Measurements from ENCODE around the gene LDLRAD4. TPM values are rescaled to one million over a fixed set of nuclear protein-coding genes. Genes with fewer than 3 reads are reported as not detected.

Gene LDLRAD4
- total RNA-seq, 2 experiments from 2014 or later = 37.3 to 38.5 TPM

DNA sequence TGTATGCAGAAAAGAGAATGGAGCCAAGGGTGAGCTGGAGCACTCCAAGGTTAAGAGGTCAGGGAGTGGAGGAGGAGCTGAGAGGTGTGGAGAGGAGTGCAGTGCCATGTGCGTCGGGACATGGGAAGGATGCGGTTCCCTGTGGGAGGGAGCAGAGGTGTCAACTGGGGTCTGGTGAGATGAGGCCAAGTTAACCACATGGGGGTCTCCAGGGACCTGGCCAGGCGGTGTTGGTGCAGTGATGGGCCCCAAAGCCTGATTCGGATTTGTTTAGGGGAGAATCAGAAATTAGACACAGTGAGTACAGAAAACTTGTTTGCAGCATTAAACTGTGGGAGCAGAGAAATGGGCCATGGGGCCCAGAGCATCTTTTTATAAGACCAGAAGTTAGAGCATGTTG is 210.5 kb downstream of the LDLRAD4 start:
- intact Hi-C loops (cut with micrococcal nuclease) = no loop called here
- Mint-ChIP-seq H3K27ac (no peak overlapping the region), H3K36me3 (ENCODE audit: low read depth) (peaks cover 3% of the 10 kb centered on the region), H3K4me3 (no peak overlapping the region), H3K27me3 (no peaks in the 10 kb centered on the region), H3K9me3 (no peaks in the 10 kb centered on the region), H3K4me1 (ENCODE audit: low read depth) (peaks cover 32% of the 10 kb centered on the region)
- ATAC-seq (no peak), DNase-seq (no peak)
- CTCF ChIA-PET = no interaction called here
- POLR2A ChIA-PET = no interaction called here
- TF ChIP-seq, protein P1, sequence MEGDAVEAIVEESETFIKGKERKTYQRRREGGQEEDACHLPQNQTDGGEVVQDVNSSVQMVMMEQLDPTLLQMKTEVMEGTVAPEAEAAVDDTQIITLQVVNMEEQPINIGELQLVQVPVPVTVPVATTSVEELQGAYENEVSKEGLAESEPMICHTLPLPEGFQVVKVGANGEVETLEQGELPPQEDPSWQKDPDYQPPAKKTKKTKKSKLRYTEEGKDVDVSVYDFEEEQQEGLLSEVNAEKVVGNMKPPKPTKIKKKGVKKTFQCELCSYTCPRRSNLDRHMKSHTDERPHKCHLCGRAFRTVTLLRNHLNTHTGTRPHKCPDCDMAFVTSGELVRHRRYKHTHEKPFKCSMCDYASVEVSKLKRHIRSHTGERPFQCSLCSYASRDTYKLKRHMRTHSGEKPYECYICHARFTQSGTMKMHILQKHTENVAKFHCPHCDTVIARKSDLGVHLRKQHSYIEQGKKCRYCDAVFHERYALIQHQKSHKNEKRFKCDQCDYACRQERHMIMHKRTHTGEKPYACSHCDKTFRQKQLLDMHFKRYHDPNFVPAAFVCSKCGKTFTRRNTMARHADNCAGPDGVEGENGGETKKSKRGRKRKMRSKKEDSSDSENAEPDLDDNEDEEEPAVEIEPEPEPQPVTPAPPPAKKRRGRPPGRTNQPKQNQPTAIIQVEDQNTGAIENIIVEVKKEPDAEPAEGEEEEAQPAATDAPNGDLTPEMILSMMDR (IDR thresholded peaks at IDR 0.05) = no peak

DNA sequence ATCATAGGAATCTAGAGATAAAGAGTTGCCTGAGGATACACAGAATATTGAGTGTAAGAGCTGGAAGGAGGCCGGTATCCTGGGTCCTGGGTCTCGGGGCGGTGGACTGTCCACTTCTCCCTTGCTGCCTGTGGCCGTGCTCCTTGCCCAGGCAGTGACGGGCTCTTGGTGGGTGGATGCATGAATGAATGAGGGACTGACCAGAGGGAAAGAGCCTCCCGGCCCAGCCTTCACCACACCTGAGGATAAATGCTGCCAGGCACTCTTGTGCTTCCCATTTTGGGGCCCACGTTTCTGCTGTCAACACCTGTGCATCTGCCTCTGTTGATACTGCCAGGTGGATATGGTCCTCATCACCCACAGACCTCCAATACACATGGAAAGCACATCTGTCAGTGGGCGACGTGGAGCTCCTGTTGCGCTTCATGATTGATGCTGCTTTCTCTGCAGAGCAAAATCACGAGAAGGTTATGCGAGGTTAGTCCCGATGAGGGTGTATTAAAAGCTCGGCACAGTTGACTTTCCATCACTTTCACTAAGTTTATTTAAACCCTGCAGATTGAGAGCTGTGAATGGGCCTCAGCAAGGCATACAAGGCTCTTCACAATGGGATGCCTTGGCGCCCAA is 211.4 kb downstream of the LDLRAD4 start:
- TF ChIP-seq, protein P1 (IDR thresholded peaks at IDR 0.05) = no peak
- Mint-ChIP-seq H3K4me1 (ENCODE audit: low read depth) (peaks cover 30% of the 10 kb centered on the region), H3K4me3 (no peak overlapping the region), H3K27ac (no peak overlapping the region), H3K36me3 (ENCODE audit: low read depth) (peaks cover 3% of the 10 kb centered on the region), H3K27me3 (no peaks in the 10 kb centered on the region), H3K9me3 (no peaks in the 10 kb centered on the region)
- CTCF ChIA-PET = no interaction called here
- DNase-seq (no peak), ATAC-seq (no peak)
- intact Hi-C loops (cut with micrococcal nuclease) = no loop called here
- POLR2A ChIA-PET = interaction anchor here (1.1 kb wide), 1 partner anchor 37 kb away, joined by 3 read pairs; no protein-coding TSS in a partner anchor

DNA sequence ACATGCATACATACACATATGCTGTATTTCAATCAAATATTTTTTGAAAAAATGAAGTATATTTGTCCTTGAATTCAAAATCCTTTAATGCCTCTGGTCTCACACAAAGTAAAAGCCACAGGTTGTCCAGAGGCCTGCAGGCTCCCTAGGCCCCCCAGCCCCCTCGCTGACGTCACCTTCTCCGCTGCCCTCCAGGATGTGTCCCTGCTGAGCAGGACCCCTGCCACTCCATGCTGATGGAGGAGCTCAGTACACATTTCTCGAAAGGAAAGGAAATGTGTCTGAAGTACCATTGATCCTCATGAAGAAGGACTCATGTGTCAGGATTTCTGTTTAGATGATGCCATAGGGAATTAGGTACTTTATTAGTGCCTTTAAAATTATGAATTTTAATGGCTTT is 212.1 kb downstream of the LDLRAD4 start:
- POLR2A ChIA-PET = interaction anchor here (1.1 kb wide), 1 partner anchor 37 kb away, joined by 3 read pairs; no protein-coding TSS in a partner anchor
- H3K27me3 Mint-ChIP-seq = no peaks in the 10 kb centered on the region
- DNase-seq (no peak), ATAC-seq (no peak)
- H3K36me3 Mint-ChIP-seq (ENCODE audit: low read depth) = peaks cover 3% of the 10 kb centered on the region
- H3K4me3 Mint-ChIP-seq = no peak overlapping the region
- TF ChIP-seq, protein P1 (IDR thresholded peaks at IDR 0.05) = no peak
- no peak overlapping the region for H3K27ac Mint-ChIP-seq
- intact Hi-C loops (cut with micrococcal nuclease) = no loop called here
- H3K4me1 Mint-ChIP-seq (ENCODE audit: low read depth) = peaks cover 31% of the 10 kb centered on the region
- CTCF ChIA-PET = no interaction called here
- H3K9me3 Mint-ChIP-seq = no peaks in the 10 kb centered on the region

DNA sequence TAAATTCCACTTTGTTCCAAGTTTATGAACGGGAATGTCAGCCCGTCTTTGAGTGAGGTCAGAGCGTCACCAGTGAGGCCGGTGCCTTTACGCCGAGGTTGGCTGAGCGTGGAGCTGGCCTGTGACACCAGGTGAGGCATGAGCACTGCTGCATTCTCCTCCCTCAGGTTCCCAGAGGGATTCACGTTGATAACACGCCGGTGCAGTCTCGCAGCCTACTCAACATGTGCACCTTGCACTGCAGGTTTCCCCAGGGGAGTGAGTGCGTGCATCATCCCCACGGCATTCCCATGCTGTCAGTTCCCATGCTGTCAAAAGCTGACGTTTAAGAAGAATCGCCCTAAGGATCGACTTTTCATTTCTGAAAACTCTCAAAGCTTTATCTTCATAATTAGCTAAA is 213.3 kb downstream of the LDLRAD4 start:
- ATAC-seq (no peak), DNase-seq (no peak)
- Mint-ChIP-seq H3K4me3 (no peak overlapping the region), H3K27me3 (no peaks in the 10 kb centered on the region), H3K4me1 (ENCODE audit: low read depth) (peaks cover 40% of the 10 kb centered on the region), H3K27ac (no peak overlapping the region), H3K36me3 (ENCODE audit: low read depth) (peaks cover 3% of the 10 kb centered on the region), H3K9me3 (no peaks in the 10 kb centered on the region)
- ChIA-PET POLR2A (no interaction called here), CTCF (interaction anchor here (1.0 to 1.5 kb wide), 2 partner anchors 10 to 12 kb away, joined by 3 to 4 read pairs; no protein-coding TSS in a partner anchor)
- TF ChIP-seq, protein P1 (IDR thresholded peaks at IDR 0.05) = no peak
- intact Hi-C loops (cut with micrococcal nuclease) = no loop called here

DNA sequence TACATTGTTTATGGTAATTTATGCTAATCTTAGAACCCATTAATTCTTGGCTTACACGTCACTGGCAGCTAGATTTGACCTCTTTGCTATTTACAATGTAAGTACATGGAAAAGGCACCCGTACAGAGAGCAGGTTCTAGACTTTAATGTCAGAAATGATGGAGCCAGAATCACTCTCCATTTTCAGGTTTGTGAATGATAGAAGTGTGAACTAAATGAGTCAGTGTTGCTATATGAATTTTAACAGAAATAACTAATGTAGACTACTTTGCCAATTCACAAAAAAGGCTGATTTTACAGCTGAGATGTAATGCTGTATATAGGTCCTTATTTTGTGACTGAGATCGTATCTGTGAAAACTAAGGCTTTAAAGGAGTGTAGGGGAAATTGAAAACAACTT is 214.6 kb downstream of the LDLRAD4 start:
- intact Hi-C loops (cut with micrococcal nuclease) = no loop called here
- POLR2A ChIA-PET = interaction anchor here (0.6 kb wide), 1 partner anchor 138 kb away, joined by 3 read pairs; no protein-coding TSS in a partner anchor
- CTCF ChIA-PET = interaction anchor here (1.5 kb wide), 1 partner anchor 14 kb away, joined by 4 read pairs; no protein-coding TSS in a partner anchor

More for the DNA sequence above, 214.6 kb downstream of the LDLRAD4 start:
- Mint-ChIP-seq H3K36me3 (ENCODE audit: low read depth) (peaks cover 3% of the 10 kb centered on the region), H3K4me3 (no peak overlapping the region), H3K9me3 (no peaks in the 10 kb centered on the region), H3K4me1 (ENCODE audit: low read depth) (peaks cover 49% of the 10 kb centered on the region), H3K27ac (no peak overlapping the region), H3K27me3 (no peaks in the 10 kb centered on the region)
- TF ChIP-seq, protein P1 (IDR thresholded peaks at IDR 0.05) = no peak
- ATAC-seq (peak; percentile 57), DNase-seq (no peak)
